WTC11 (cell line): ENCODE measurements around the gene FSCB.

Source experiments
- FOXK1 ChIP-seq: sonication (generic); formaldehyde crosslinking; IDR thresholded peaks from 2 replicates; pipeline ENCODE4 v1.8.0; 2022; ENCODE audit warnings: mild to moderate bottlenecking, moderate library complexity, missing genetic modification reagents
- RELA ChIP-seq: sonication (generic); formaldehyde crosslinking; IDR thresholded peaks from 2 replicates; pipeline ENCODE4 v1.8.1; 2022; ENCODE audit warnings: missing genetic modification reagents, mild to moderate bottlenecking, borderline replicate concordance
- TEAD4 ChIP-seq: sonication (generic); formaldehyde crosslinking; IDR thresholded peaks from 2 replicates; pipeline ENCODE4 v1.8.0; 2022; ENCODE audit warnings: mild to moderate bottlenecking, missing genetic modification reagents
- TF ChIP-seq, protein P1 (sequence below): fragments of 250-450 bp; sonication (Bioruptor Pico); IDR thresholded peaks from 2 replicates; pipeline ENCODE4 v1.9.0; 2021; ENCODE audit warnings: mild to moderate bottlenecking, borderline replicate concordance

DNA sequence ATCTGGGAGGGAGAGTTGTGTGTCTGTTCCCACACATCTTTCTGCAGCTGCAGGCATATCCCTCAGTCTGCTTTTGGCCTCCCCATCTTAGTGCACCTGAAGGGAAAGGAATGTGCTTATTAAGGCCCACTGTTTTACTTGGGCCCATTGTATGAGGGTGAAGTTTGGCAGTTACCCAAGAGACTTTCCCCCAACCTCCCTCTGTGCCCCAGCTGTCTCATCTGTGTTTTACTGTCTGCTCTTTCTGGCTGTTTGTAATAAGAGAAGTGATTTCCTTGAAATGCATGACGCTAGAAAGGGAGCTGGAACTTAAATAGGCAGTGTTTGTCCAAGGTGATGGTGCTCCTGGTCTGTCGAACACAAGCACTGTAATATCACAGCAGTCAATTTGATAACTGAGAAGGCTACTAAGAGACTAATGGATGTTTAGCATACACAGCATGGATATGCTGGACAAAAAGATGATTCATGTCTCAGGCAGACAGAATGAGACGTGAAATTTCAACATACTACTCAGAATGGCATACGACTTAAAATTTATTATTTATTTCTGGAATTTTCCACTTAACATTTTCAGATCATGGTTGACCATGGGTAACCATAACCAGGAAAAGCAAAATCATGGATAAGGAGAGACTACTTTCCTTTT, 43.6 kb downstream of the FSCB start:
- TF ChIP-seq TEAD4 (CRISPR knock-in tag), result no peak
- TF ChIP-seq RELA (CRISPR knock-in tag), result no peak
- TF ChIP-seq FOXK1 (CRISPR knock-in tag), result no peak
- TF ChIP-seq, protein P1, sequence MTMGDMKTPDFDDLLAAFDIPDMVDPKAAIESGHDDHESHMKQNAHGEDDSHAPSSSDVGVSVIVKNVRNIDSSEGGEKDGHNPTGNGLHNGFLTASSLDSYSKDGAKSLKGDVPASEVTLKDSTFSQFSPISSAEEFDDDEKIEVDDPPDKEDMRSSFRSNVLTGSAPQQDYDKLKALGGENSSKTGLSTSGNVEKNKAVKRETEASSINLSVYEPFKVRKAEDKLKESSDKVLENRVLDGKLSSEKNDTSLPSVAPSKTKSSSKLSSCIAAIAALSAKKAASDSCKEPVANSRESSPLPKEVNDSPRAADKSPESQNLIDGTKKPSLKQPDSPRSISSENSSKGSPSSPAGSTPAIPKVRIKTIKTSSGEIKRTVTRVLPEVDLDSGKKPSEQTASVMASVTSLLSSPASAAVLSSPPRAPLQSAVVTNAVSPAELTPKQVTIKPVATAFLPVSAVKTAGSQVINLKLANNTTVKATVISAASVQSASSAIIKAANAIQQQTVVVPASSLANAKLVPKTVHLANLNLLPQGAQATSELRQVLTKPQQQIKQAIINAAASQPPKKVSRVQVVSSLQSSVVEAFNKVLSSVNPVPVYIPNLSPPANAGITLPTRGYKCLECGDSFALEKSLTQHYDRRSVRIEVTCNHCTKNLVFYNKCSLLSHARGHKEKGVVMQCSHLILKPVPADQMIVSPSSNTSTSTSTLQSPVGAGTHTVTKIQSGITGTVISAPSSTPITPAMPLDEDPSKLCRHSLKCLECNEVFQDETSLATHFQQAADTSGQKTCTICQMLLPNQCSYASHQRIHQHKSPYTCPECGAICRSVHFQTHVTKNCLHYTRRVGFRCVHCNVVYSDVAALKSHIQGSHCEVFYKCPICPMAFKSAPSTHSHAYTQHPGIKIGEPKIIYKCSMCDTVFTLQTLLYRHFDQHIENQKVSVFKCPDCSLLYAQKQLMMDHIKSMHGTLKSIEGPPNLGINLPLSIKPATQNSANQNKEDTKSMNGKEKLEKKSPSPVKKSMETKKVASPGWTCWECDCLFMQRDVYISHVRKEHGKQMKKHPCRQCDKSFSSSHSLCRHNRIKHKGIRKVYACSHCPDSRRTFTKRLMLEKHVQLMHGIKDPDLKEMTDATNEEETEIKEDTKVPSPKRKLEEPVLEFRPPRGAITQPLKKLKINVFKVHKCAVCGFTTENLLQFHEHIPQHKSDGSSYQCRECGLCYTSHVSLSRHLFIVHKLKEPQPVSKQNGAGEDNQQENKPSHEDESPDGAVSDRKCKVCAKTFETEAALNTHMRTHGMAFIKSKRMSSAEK (CRISPR knock-in tag), result no peak
